Astrocyte (in vitro differentiated cells and primary cell): ENCODE measurements around the gene TULP4. TPM values are rescaled to one million over a fixed set of nuclear protein-coding genes. Genes with fewer than 3 reads are reported as not detected.

Experiments used
- DNase-seq: peaks from one replicate; pipeline ENCODE4 v3.0.0-alpha.2; 2010; ENCODE audit warnings: low read depth
- FAIRE-seq: peaks from 2 replicates; lab custom pipeline; 2011; peaks lifted over from hg19 to GRCh38; lab: Jason Lieb, UNC
- H2AFZ ChIP-seq: 2 replicates; pipeline ENCODE4 v1.6.0; 2012; ENCODE audit warnings: low read depth, low read length, inconsistent platforms
- H3K27ac ChIP-seq: 2 replicates; pipeline ENCODE4 v1.5.1; 2011; ENCODE audit warnings: low read depth, low read length, inconsistent platforms
- H3K27me3 ChIP-seq: 2 replicates; pipeline ENCODE4 v1.6.0; 2011; ENCODE audit warnings: low read length, inconsistent platforms; ENCODE audit not compliant: insufficient read depth
- H3K36me3 ChIP-seq: 2 replicates; pipeline ENCODE4 v1.5.1; 2011; ENCODE audit warnings: low read length, inconsistent platforms; ENCODE audit not compliant: insufficient read depth
- H3K4me1 ChIP-seq: 2 replicates; pipeline ENCODE4 v1.5.1; 2011; ENCODE audit warnings: low read length, inconsistent platforms; ENCODE audit not compliant: insufficient read depth
- H3K4me2 ChIP-seq: 2 replicates; pipeline ENCODE4 v1.6.0; 2012; ENCODE audit warnings: low read length, inconsistent platforms
- H3K4me3 ChIP-seq: 2 replicates; pipeline ENCODE4 v1.5.1; 2011; ENCODE audit warnings: low read depth, mild to moderate bottlenecking, low read length, inconsistent platforms; ENCODE audit not compliant: insufficient read depth
- H3K79me2 ChIP-seq: 2 replicates; pipeline ENCODE4 v1.6.0; 2012; ENCODE audit warnings: mild to moderate bottlenecking, low read length, inconsistent platforms; ENCODE audit not compliant: insufficient read depth
- H3K9ac ChIP-seq: 2 replicates; pipeline ENCODE4 v1.6.0; 2012; ENCODE audit warnings: mild to moderate bottlenecking, low read length, inconsistent platforms
- H3K9me3 ChIP-seq: 2 replicates; pipeline ENCODE4 v1.5.1; 2012; ENCODE audit warnings: low read depth, mild to moderate bottlenecking, low read length, inconsistent platforms; ENCODE audit not compliant: insufficient read depth
- H4K20me1 ChIP-seq: 2 replicates; pipeline ENCODE4 v1.6.0; 2012; ENCODE audit warnings: low read length, inconsistent platforms; ENCODE audit not compliant: insufficient read depth
- H3K27ac Mint-ChIP-seq: one replicate; pipeline ENCODE4 v1.8.0; 2021; ENCODE audit warnings: mild to moderate bottlenecking, mixed read lengths; ENCODE audit not compliant: unreplicated experiment
- H3K27me3 Mint-ChIP-seq: one replicate; pipeline ENCODE4 v1.8.0; 2021; ENCODE audit warnings: low read depth, mixed read lengths; ENCODE audit not compliant: unreplicated experiment
- H3K36me3 Mint-ChIP-seq: one replicate; pipeline ENCODE4 v1.8.0; 2021; ENCODE audit warnings: low read depth, mixed read lengths; ENCODE audit not compliant: unreplicated experiment
- H3K4me1 Mint-ChIP-seq: one replicate; pipeline ENCODE4 v1.8.0; 2021; ENCODE audit warnings: low read depth, mixed read lengths; ENCODE audit not compliant: unreplicated experiment
- H3K4me3 Mint-ChIP-seq: one replicate; pipeline ENCODE4 v1.8.0; 2021; ENCODE audit warnings: mild to moderate bottlenecking, moderate library complexity, mixed read lengths; ENCODE audit not compliant: unreplicated experiment
- H3K9me3 Mint-ChIP-seq: one replicate; pipeline ENCODE4 v1.8.0; 2021; ENCODE audit warnings: mild to moderate bottlenecking, mixed read lengths; ENCODE audit not compliant: unreplicated experiment
- EZH2 ChIP-seq: IDR thresholded peaks from 2 replicates; pipeline ENCODE4 v1.6.1; 2012; ENCODE audit warnings: mild to moderate bottlenecking, low read length, inconsistent platforms; ENCODE audit not compliant: insufficient read depth
- total RNA-seq: library from RNA; stranded (reverse); gene quantifications from 2 replicates; pipeline ENCODE4 v1.2.1, GENCODE V29; 2021
- TF ChIP-seq, protein P1 (sequence below): IDR thresholded peaks from 2 replicates; pipeline ENCODE4 v1.5.1; 2011; ENCODE audit warnings: low read depth, mild to moderate bottlenecking, inconsistent platforms, low read length, moderate library complexity; ENCODE audit not compliant: insufficient read depth

The TULP4 gene
- total RNA-seq, 1 donor from 2014 or later, result 91.2 TPM

DNA sequence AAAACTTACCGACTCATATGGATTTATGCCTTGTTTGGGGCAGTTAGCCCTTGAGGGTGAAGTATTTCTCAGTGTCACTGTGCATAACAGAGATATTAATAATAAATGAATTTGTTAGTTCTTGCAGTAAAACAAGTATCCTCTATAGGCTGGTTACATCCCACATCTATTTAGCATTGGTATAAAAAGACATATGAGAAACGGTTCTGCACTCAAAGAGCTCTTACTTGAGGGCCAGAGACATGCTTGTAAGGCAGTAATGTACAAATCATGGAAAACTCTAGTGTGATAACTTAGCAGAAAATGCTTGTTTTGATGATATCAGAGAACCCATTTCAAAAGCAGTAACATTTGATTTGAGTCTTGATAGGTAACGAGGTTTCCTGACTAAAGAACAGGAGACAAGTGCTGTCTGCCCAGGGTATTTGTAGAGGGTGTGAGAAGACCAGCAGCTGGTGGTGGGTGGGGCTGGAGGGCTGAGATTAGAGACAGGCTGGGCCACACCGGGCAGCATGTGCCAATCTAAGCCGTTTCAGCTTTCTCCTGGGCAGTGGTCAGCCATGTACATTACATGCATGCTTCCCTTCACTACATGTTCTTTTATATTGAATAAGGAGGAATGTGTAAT is 46.3 kb downstream of the TULP4 start:
- Histone ChIP-seq H3K27ac (no peak overlapping the region), H3K27me3 (no peaks in the 10 kb centered on the region), H3K4me3 (no peak overlapping the region), H2AFZ (no peak overlapping the region), H3K4me2 (no peak overlapping the region), H3K4me1 (peaks cover 5% of the 10 kb centered on the region), H3K9ac (no peak overlapping the region), H3K36me3 (no peaks in the 10 kb centered on the region), H3K79me2 (peaks cover 41% of the 10 kb centered on the region), H3K9me3 (no peaks in the 10 kb centered on the region), H4K20me1 (peaks cover 72% of the 10 kb centered on the region)
- Mint-ChIP-seq H3K27me3 (no peaks in the 10 kb centered on the region), H3K27ac (no peak overlapping the region), H3K9me3 (no peaks in the 10 kb centered on the region), H3K36me3 (no peaks in the 10 kb centered on the region), H3K4me3 (no peak overlapping the region), H3K4me1 (peaks cover 38% of the 10 kb centered on the region)
- no peak for DNase-seq
- no peak for TF ChIP-seq EZH2
- TF ChIP-seq, protein P1, sequence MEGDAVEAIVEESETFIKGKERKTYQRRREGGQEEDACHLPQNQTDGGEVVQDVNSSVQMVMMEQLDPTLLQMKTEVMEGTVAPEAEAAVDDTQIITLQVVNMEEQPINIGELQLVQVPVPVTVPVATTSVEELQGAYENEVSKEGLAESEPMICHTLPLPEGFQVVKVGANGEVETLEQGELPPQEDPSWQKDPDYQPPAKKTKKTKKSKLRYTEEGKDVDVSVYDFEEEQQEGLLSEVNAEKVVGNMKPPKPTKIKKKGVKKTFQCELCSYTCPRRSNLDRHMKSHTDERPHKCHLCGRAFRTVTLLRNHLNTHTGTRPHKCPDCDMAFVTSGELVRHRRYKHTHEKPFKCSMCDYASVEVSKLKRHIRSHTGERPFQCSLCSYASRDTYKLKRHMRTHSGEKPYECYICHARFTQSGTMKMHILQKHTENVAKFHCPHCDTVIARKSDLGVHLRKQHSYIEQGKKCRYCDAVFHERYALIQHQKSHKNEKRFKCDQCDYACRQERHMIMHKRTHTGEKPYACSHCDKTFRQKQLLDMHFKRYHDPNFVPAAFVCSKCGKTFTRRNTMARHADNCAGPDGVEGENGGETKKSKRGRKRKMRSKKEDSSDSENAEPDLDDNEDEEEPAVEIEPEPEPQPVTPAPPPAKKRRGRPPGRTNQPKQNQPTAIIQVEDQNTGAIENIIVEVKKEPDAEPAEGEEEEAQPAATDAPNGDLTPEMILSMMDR, result no peak
- FAIRE-seq, result no peak

DNA sequence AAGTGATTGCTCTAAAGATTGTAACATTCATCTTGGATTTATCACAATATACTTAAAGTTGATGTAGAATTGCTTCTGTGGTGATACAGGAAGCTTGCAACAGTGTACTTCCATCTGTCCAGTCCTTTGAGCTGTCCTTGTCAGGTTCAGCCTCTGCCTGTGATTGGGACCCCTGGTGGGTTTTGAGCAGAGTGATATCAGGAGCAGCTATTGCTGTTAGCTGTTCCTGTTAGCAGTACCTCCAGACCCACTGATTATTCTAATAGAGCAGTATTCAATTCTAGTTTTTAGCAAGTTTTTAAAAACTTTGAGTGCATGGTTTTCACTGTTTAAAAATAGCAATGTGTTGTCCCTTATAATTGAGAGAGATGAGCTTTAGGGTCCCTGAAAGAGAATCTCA is 48.8 kb downstream of the TULP4 start:
- no peak overlapping the region for H3K4me3 Mint-ChIP-seq
- no peak overlapping the region for H3K4me2 ChIP-seq
- no peaks in the 10 kb centered on the region for H3K9me3 ChIP-seq
- H3K9me3 Mint-ChIP-seq, result peaks cover 3% of the 10 kb centered on the region
- H3K27ac Mint-ChIP-seq, result no peak overlapping the region
- H3K36me3 ChIP-seq, result no peaks in the 10 kb centered on the region
- H3K27me3 ChIP-seq, result no peaks in the 10 kb centered on the region
- H2AFZ ChIP-seq, result no peak overlapping the region
- H3K4me1 Mint-ChIP-seq, result peaks cover 25% of the 10 kb centered on the region
- H3K9ac ChIP-seq, result no peak overlapping the region
- H3K27me3 Mint-ChIP-seq, result no peaks in the 10 kb centered on the region
- H3K4me1 ChIP-seq, result no peaks in the 10 kb centered on the region
- DNase-seq (no peak), FAIRE-seq (no peak)
- TF ChIP-seq, protein P1, result no peak
- TF ChIP-seq EZH2, result no peak
- H4K20me1 ChIP-seq, result peaks cover 52% of the 10 kb centered on the region
- H3K36me3 Mint-ChIP-seq, result peaks cover 2% of the 10 kb centered on the region
- peaks cover 27% of the 10 kb centered on the region for H3K79me2 ChIP-seq
- H3K27ac ChIP-seq, result no peak overlapping the region
- no peak overlapping the region for H3K4me3 ChIP-seq

DNA sequence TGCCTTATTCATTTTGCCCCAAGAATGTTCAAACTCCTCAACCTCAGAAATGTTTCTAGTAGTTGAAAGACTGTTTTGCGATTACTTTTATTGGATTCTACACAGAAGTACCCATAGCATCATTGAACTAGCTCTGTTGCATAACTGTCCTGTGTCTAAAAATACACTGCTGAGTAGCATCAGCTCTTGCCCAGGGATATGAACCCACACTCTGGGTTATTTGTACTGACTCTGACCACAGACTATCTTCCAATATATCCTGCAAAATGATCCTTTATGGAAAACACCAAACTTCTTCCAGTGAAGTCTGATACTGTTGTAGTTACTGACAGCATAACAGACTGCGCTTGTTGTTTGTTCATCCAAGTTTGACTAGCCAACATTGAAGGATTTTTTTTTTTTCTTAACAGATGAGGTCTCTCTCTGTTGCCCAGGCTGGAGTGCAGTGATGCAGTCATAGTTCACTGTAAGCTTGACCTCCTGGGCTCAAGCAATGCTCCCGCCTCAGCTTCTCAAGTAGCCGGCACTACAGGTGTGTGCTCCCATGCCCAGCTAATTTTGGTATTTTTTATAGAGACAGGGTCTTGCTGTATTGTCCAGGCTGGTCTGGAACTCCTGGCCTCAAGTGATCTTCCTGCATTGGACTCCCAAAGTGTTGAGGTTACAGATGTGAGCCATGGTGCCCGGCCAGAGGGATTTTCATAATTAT is 49.9 kb downstream of the TULP4 start:
- H3K9me3 ChIP-seq, result no peaks in the 10 kb centered on the region
- H3K4me1 ChIP-seq, result no peaks in the 10 kb centered on the region
- H3K9ac ChIP-seq, result no peak overlapping the region
- no peaks in the 10 kb centered on the region for H3K27me3 ChIP-seq
- Mint-ChIP-seq H3K4me3 (no peak overlapping the region), H3K9me3 (peaks cover 3% of the 10 kb centered on the region), H3K4me1 (peaks cover 15% of the 10 kb centered on the region), H3K27ac (no peak overlapping the region), H3K36me3 (peaks cover 2% of the 10 kb centered on the region), H3K27me3 (no peaks in the 10 kb centered on the region)
- H3K4me3 ChIP-seq, result no peak overlapping the region
- no peak for TF ChIP-seq EZH2
- TF ChIP-seq, protein P1, result no peak
- H3K79me2 ChIP-seq, result peaks cover 29% of the 10 kb centered on the region
- H3K36me3 ChIP-seq, result no peaks in the 10 kb centered on the region
- no peak overlapping the region for H2AFZ ChIP-seq
- H4K20me1 ChIP-seq, result peaks cover 52% of the 10 kb centered on the region
- DNase-seq (peak; percentile 44), FAIRE-seq (no peak)
- no peak overlapping the region for H3K27ac ChIP-seq
- no peak overlapping the region for H3K4me2 ChIP-seq
